ENCODE results near the gene TNFRSF18.

TNFRSF18 gene

DNA sequence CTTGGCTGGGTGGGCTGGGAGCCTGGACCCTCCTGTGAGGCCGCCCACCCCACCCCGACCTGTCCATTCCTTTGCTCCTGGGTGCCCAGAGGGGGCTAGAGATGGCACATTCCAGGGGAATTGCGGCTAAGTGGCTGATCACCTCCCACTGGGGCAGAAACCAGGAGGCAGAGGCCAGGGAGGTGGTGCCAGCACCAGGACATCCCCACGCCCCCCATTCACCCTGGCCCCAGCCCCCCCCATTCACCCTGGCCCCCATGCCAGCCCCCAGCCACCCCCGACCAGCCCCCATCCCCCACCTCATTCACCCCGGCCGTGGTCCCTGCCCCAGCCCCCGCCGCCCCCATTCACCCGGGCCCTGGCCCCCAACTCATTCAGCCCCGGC lies 33.9 kb upstream of the TNFRSF18 start:
- DNase-seq, result no peak

DNA sequence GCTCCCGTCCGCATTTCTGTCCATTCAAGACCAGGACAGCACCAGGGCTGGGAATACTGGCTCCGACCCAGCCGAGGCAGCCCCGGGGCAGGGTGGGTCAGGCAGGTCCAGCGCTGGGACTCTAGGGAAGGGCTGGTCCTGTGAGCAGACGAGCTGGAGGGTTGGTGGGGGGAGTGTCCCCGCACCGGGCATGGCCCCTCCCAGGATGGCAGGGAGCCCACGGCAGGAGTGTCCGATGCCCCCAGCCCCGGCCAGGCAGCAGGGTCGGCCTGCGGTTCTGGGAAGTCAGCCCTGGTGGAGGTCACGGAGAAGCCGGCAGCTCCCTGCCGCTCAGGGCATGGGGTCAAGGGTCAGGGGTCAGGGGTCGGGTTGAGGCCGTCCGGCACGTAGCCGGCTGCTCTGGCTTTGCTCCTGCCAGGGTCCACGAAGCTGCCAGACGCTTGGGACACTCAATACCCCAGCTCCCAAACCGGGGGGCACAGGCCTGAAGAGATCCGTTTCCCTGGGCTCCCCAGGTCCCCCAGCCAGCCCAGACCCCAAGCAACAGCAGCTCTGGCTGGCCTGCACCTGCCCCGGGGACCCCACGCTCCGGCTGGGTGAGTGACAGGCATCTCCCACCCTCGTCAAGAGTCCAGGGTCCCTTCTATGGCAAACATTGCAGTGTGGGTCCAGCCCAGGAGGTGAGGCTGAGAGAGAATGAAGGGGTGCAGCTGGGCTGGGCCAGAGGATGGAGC lies 33.4 kb upstream of the TNFRSF18 start:
- DNase-seq, result no peak

DNA sequence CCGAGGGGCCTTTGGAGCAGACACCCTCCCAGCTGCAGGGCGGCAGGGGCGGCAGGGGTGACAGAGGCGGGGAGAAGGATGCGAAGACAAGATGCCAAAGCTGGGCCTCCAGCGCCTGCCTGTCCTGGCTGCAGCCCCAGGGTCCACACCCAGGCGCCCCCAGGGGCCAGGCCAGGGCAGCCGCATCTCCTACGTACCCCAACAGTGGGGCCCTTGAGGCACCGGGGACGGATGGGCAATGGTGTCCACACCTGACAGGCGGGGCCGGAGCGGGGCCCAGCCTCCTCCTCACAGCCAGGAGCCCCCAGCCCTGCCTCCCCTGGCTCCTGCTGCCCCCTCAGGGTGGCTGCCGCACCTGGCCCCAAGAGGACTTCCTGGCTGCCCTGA lies 32.8 kb upstream of the TNFRSF18 start:
- DNase-seq, result no peak

DNA sequence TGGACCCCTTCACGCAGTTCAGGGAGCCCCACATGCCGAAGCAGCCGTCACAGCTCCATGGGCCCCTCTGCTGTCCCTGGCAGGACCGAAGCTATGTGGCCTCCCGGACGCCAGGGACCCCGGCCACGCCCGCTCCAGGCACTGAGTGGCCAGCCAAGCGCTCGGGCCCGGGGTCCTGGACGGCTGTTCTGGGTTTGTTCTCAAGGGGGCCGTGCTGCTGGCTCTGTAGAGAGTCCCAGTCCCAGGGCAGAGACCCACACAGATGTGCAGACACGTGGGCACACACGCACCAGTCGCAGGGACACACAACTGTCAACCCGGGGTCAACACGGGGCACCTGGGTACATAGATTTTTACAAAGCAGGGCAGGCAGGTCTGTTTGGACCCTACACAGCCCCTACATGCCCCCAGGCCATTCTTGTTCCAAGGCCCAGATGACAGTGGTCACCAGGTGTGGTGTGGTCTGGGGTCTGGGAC lies 32.3 kb upstream of the TNFRSF18 start:
- no peak for DNase-seq

DNA sequence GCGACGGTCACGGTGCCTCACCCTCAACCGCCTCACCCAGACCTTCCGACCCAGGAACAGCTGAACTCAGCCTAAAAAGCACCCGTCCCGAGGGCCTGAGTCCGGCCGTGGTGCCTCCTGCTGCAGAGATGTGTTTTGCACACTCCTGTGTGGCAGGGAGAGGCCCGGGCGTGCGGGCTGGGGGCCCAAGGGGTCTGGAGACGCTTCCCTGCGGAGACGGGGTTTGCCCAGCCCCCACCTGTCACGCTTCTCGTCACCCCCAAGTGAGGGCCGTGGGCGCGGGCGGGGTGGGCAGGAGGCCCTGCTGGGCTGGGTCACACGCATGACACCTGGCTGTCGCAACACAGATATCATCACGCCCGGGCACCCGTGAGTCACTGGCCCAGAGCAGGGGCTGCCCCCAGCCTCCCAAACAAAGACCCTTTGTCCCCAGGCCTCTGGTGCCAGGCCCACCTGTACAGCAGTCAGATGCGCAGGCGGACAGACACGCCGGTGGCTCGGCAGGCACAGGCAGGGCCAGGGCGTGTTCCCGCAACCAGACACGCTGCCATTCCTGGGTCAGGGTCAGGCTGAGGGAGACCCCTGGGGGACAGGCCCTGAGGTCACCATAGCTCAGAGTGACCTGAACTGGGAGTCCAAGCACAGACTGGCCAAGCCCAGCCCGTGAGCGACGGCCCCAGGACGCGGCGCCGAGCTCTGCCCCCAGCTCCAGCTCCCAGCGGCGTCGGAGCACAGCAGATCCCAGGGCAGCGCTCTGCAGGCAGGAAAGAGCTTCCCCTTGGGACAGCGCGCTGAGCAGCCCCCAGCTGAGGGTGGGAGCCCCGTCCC lies 31.7 kb upstream of the TNFRSF18 start:
- DNase-seq, result no peak

DNA sequence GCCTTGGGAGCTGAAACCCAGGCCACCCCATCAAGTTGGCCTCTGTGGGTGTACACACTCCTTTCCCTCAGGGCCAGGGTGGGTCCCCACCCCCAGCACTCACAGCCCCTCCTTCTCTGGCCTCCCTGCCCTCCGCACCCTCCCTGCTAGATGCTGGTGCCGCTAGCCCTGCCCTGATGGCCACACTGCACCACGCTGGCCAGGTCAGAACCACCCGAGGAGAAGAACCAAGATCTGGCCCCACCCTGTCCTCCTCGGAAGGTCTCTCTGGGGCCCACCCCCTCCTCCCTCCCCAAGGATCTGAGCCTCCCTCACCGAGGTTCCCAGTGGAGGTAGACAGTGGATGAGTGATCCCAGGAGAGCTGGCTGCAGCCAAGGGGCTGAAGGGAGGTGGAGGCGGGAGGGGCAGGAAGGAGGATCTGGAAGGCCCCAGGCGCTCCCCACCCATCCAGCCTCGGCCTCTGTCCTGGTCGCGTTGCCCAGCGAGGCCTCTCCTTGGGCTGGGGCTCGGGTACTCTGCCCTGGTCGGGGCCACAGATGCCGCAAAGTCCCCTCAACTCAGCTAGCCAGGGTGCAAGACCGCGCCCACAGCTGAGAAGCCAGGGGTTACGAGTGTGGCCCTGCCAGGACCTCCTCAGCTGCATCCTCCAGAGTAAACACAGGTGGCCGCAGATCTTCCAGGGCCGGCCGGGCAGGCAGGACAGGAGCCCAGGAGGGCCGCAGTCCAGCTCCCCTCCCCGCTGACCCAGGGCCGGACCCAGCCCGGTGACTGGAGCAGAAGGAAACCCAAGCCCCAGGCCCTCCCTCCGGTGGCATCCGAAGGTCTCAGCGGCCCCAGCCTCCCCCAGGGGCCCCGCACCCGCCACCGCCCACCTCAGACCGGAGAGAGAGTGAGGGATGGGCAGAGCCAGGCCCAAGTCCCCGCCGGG lies 30.8 kb upstream of the TNFRSF18 start:
- DNase-seq, result no peak

DNA sequence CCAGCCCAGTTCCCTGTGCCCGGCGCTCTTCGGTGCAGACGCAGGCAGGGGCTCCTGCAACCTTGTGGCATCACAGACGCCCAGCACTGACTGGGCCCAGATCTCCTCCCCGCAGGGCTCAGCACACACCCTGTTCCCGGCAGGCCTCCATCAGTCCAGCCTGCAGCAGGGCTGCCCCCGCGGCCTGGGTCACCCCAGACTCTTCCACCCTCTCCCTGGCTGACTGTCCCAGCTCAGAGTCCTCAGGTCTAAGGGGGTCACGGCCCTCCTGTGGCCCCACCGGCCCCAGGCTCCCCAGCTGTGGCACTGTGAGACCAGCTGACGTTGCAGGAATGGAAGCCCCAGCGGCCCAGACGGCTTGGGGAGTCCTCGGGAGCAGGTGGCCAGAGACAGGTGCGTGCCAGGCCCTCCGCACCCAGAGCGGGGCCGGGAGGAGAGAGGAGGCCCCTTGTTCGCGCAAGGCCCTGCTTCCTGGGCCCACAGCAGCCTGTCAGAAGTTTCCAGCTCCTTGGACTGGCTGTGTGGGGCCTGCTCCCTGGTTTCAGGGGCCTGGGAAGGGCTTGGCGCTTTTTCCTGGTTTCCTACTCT lies 29.9 kb upstream of the TNFRSF18 start:
- no peak for DNase-seq

DNA sequence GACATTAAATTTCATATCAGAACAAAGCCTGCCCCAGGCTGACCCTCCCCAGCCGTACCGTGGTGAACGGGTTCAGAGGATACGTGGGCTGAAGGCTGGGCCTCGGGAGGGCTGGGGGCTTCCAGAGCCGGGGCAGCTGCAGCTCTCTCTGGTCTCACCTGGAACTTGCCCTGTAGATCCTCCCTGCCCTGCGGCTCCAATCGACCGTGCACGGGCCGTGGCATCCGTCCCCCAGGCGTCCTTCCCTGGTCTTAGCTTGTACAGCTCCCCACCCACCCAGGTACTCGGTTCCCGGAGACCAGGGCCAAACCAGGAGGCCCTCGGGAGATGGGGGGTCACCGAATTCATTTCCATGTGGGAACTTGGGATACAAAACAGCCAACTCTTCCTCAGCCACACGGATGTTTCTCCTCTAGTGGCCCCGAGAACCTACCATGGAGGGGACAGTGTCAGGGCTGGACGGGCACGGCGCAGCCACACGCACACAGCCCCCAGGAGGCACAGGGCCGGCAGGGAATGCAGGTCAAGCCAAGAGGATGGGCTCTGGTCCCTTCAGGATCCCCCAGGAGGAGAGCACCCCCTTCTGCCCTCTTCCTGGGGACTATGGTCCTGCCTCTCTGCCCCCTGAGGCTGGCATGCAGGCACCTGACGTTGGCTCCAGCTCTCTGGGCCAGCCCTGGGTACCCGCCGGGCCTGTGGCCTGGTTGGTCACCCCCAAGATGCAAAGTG lies 28.8 kb upstream of the TNFRSF18 start:
- DNase-seq, result no peak

DNA sequence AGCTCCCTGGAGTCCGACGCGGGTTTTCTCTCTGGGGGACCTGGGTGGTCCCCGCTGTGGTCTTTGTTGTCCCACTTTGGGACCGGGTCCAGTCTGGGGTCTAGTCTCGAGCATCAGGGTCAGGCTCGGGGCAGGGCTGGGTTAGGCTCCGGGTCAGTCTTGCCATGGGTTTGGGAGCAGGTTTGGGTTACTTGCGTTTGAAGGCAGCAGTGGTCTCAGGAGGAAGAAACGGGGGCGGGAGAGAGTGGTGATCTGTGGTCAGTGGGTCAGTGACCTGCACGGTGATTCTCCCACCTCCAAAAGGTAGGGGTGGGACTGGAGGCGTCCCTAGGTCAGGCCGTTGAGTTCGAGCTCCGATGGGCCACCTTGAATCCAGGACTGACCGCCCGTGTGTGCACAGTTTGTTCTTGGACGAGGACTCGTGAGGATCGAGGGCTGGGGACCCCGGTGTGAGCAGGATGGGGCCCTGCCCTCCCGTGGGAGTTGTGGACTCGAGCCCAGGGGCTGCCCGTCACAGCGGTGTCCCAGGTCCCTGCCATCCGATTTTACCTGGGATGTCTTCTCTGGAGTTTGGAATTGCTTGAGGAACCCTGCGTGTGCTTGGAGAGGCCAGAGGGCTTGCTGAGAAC lies 27.9 kb upstream of the TNFRSF18 start:
- DNase-seq, result no peak

DNA sequence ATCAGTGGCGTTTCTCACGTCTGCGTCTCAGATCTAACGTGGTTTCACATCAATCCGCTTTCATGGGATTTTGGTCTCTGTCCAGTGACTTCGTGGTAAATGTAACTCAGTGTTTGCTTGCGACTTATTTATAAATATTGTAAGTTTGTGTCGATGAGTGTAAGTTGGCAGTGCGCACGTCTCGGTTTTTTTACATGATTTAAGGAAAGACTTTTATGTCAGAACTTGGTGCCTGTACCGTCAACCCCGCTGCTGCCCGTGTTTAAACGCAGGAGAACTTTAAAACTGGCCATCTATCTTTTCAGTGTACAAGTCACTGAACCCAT lies 27.1 kb upstream of the TNFRSF18 start:
- no peak for DNase-seq

DNA sequence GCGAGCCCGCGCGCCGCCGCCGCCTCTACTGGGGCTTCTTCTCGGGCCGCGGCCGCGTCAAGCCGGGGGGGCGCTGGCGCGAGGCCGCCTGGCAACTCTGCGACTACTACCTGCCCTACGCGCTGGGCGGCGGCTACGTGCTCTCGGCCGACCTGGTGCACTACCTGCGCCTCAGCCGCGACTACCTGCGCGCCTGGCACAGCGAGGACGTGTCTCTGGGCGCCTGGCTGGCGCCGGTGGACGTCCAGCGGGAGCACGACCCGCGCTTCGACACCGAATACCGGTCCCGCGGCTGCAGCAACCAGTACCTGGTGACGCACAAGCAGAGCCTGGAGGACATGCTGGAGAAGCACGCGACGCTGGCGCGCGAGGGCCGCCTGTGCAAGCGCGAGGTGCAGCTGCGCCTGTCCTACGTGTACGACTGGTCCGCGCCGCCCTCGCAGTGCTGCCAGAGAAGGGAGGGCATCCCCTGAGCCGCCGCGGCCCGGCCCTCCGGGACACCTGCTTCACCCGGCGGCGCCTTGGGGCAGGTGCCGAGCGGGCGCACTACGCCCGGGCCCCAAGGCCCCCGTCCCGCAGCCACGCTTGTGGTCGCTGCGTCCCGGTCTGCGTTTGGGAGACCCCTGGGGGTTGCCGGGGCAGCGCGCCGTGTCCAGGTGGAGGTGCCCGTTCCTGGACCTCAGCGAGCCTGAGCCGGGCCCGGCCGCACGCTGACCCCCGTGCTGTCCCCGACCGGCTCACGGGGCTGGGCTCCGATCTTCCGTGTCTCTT lies 26.6 kb upstream of the TNFRSF18 start:
- no peak for DNase-seq

DNA sequence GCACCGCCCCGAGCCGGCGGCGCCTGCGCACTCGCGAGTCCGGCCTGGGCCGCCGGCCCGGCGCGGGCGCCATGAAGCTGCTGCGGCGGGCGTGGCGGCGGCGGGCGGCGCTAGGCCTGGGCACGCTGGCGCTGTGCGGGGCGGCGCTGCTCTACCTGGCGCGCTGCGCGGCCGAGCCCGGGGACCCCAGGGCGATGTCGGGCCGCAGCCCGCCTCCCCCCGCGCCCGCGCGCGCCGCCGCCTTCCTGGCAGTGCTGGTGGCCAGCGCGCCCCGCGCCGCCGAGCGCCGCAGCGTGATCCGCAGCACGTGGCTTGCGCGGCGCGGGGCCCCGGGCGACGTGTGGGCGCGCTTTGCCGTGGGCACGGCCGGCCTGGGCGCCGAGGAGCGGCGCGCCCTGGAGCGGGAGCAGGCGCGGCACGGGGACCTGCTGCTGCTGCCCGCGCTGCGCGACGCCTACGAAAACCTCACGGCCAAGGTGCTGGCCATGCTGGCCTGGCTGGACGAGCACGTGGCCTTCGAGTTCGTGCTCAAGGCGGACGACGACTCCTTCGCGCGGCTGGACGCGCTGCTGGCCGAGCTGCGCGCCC lies 25.9 kb upstream of the TNFRSF18 start, which contains the start of gene B3GALT6:
Gene B3GALT6, plus strand, starts transcription at position 30 of the 588 bp plus-strand sequence. Its CDS starts 42 bp downstream, at position 72.
- no peak for DNase-seq

DNA sequence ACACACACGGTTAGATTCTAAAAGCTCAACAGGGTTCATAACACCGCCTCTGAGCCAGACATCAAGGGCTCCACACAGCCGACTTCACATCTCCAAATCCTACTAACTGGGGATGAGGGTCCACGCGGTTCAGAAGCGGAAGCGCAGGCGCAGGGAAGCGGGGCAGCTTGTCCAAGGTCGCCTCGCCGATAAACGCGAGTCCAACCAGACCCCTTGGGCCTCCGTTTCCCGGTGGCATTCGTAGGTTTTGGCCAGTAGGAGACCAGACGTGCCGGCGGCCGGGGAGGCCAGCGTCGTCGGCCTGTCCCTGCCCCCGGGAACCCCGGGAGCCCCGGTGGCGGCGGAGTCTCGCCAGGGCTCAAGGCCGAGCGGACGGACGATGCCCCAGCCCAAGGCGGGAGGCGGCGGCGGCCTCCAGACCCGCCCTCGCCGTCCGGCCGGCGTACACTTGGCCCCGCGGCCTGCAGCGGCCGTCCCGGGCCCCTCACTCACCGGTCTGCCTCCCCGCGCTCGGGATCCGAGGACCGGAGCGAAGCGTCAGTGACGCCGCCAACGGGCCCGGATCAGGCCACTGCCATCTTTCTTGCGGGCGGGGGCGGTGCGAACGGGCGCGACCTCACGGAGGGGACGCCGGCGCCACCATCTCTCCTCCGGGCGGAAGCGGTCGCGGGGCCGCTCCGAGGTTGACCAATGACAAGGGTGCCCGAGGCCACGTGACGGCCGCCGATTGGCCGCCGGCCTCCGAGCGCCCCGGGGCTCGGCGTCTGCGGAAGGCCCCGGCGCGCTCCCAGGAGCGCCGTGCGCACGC lies 25.2 kb upstream of the TNFRSF18 start, which contains the start of gene SDF4:
Gene SDF4, minus strand, starts transcription at position 602 of the 808 bp plus-strand sequence. CDS start 3,229 bp downstream, outside the sequence.
- peak; percentile 97 to 98 for DNase-seq

DNA sequence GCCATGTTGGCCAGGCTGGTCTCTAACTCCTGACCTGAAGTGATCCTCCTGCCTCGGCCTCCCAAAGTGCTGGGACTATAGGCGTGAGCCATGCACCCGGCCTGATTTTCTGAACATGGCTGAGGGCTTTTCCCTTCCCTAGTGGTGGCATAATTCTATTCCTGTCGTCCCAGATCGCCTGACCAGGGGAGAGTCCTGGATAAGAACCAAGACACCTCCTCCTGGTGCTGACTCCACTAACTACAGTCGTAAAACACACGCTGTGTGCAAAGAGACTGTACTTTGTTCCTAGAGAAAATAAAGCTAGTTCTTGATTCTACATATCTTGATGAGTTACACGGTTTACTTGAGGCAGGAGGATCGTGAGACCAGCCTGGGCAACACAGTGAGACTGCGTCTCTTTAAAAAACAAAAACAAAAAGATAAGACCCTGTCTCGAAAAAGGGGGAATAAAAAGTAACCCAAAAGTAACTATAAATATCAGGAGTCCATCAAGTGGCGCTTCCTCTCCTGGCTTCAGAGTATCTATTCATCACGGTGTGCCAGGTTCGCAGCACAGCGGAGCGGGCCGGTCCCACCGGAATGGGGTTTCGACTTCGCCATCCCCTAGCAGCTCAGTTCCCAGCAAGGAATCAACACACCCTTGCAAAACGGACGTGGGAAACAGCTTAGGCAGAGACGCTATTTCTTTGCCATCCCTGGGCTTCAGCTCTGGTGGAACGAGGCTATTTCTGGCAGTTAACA lies 24.4 kb upstream of the TNFRSF18 start:
- peak in 1 of 2 donors; percentile 20 for DNase-seq

DNA sequence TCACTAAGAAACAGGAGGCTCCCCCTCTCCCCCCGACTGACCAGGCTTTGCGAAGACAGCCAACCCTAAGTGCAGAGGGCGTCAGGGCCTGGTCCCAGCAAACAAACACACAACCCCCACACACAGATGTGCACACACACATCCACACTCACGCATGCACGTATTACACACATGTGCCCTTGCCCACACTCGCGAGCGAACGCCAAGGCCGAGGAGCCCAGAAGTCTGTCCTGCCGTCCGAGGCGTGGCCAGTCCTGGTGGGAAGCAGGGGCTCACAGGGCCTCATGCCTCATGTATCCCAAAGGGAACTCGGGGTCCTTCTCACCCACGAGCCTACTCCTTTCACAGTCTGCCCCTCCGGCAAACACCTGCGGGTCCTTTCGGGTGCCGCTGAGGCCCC lies 23.4 kb upstream of the TNFRSF18 start:
- no peak for DNase-seq

DNA sequence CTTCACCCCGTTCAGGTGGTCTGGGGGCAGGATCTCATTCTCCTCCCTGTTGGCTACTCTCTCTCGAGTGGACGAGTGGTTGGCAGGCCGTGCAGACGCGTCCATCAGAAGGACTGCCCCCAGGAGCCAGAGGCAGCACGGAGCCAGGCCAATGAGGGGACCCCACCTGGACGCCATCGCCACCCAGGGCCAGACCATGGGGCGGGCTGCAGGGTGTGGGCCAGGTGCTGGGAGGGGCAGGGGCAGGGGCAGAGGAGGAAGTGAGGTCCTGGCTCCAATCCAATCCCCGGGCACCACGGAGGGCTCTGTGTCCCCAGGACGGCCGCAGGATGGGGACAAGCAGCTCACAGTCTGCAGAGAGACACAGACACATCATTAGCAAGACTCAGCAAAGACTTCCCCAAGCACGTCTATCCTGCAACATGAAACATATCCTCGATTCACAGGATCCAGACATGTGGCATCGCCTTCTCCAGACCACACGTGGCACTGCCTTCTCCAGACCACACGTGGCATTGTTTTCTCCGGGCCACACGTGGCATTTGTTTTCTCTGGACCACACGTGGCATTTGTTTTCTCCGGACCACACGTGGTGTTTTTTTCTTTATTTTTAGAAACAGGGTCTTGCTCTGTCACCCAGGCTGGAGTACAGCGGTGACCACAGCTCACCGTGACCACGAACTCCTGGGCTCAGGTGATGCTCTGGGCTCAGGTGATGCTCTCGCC lies 22.4 kb upstream of the TNFRSF18 start:
- no peak for DNase-seq

DNA sequence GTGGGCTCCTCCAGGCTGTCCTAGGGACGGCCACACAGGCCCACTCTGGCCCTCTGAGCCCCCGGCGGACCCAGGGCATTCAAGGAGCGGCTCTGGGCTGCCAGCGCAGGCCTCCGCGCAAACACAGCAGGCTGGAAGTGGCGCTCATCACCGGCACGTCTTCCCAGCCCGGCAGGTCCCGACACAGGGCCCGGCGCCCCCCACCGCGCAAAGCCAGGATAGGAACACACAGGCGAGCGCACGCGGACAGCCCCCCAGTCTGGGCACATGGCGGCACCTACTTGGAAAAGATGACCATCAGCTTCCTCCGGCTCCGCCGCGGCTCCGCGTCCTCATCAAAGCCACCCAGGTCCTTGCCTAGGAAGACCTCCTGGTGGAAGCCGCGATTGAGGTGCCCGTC lies 21.8 kb upstream of the TNFRSF18 start:
- no peak for DNase-seq

DNA sequence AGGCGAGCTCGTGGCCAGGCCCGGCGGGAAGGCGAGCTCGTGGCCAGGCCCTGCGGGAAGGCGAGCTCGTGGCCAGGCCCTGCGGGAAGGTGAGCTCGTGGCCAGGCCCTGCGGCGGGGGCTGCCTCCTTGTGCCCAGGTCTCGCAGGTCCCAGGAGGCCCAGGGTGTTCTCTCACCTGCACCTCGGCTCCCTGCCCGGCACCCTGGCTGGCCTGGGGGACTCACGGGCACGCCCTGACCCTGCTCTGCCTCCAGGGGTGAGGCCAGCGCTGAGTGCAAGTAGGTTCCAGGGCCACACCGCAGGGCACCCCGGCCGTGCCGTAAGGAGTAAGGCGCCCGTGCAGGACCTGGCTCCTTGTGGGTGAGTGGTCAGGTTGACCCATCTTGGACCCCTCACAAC lies 21.0 kb upstream of the TNFRSF18 start:
- DNase-seq, result no peak

Measured in CD4-positive, alpha-beta T cell treated with Interferon alpha-2 for 1 hour (primary cell).